ENCODE measurements around the gene PADI3.

The PADI3 gene

GRCh38 chr1:17287130-17287776 is 38.4 kb downstream of the PADI3 start:
- in situ Hi-C loops (cut with MboI; ENCODE audit: low pct_unique_long_range_greater_than_20kb, low sequenced_read_pairs, unreplicated experiment), result no loop called here
- TF ChIP-seq CTCF (IDR thresholded peaks at IDR 0.05; ENCODE audit: extremely low read depth, insufficient read depth, missing control alignments), result no peak

GRCh38 chr1:17289721-17290120 is 40.8 kb downstream of the PADI3 start:
- no peak for TF ChIP-seq CTCF (IDR thresholded peaks at IDR 0.05; ENCODE audit: extremely low read depth, insufficient read depth, missing control alignments)
- no peak for DNase-seq (ENCODE audit: low spot score)
- in situ Hi-C loops (cut with MboI; ENCODE audit: low pct_unique_long_range_greater_than_20kb, low sequenced_read_pairs, unreplicated experiment), result no loop called here

More at GRCh38 chr1:17287130-17287776, 38.4 kb downstream of the PADI3 start:
- DNase-seq (ENCODE audit: low spot score), result no peak

- TF ChIP-seq CTCF (IDR thresholded peaks at IDR 0.05; ENCODE audit: extremely low read depth, insufficient read depth, missing control alignments), result no peak
- in situ Hi-C loops (cut with MboI; ENCODE audit: low pct_unique_long_range_greater_than_20kb, low sequenced_read_pairs, unreplicated experiment), result no loop called here
- no peak for DNase-seq (ENCODE audit: low spot score)
Observed at GRCh38 chr1:17290553-17290952, 41.7 kb downstream of the PADI3 start.

DNA sequence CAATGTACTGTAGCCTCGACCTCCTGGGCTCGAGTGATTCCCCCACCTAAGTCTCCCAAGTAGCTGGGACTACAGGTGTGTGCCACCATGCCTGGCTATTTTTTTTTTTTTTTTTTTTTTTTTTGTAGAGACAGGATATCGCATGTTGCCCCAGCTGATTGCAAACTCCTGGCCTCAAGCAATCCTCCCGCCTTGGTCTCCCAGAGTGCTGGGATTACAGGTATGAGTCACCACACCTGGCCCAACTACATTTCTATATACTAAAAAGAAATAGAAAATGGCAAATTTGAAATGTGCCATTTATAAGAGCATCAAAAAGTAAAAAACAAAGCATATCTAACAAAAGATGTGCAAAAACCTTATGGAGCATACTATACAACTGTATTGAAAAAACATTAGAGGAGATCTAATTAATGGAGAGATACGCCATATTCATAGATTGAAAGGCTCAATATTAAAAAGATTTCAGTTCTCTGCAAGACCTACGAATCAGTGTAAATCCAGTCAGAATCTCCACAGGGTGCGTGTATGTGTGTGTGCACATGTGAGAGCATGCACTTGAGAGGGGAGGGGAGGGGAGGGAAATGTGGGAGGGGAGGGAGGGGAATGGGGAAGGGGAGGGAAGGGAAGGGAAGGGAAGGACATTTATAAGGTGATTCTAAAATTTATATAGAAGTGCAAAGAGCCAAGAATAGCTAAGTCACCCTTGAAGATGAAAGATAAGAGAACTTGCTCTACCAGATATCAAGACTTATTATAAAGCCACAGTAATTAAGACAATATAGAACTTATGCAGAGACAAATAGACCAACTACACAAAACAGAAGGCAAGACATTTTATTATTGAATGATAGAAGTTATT is 43.6 kb downstream of the PADI3 start:
- no peak for TF ChIP-seq CTCF (IDR thresholded peaks at IDR 0.05; ENCODE audit: extremely low read depth, insufficient read depth, missing control alignments)
- no peak for DNase-seq (ENCODE audit: low spot score)
- in situ Hi-C loops (cut with MboI; ENCODE audit: low pct_unique_long_range_greater_than_20kb, low sequenced_read_pairs, unreplicated experiment), result no loop called here

DNA sequence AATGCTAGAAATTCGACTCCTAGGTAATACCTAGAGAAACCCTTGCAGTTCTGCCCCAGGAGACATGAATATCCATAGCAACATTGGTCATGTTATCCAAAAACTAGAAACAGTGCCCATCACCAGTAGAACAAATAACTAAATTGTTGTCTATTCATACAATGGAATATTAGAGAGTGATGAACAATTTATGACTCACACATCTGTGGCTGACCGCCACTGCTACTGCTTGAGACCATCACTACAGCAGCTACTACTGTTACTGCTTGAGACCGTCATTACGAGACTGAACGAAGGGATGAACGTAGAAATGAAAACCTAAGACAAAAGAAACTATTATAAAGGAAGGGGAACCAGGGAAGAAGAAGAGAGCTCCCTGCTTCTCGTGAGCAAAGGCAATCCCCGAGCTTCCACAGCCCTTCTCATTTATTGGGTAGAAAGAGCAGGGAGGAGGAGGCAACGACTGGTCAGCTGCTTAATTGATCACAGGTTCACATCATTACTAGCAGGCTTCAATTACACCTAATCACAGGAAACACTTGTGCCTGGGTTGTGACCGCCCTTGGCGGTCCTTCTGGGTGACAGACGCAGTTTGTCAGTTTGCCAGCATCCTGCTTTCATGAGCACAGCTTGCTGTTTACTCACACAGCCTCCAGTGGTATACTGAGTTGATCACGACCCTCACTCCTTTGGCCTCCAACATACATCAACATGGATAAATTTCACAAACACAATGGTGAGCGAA is 45.0 kb downstream of the PADI3 start:
- in situ Hi-C loops (cut with MboI; ENCODE audit: low pct_unique_long_range_greater_than_20kb, low sequenced_read_pairs, unreplicated experiment), result no loop called here
- TF ChIP-seq CTCF (IDR thresholded peaks at IDR 0.05; ENCODE audit: extremely low read depth, insufficient read depth, missing control alignments), result no peak
- no peak for DNase-seq (ENCODE audit: low spot score)

GRCh38 chr1:17295292-17295691 is 46.4 kb downstream of the PADI3 start:
- no peak for TF ChIP-seq CTCF (IDR thresholded peaks at IDR 0.05; ENCODE audit: extremely low read depth, insufficient read depth, missing control alignments)
- in situ Hi-C loops (cut with MboI; ENCODE audit: low pct_unique_long_range_greater_than_20kb, low sequenced_read_pairs, unreplicated experiment), result no loop called here
- no peak for DNase-seq (ENCODE audit: low spot score)
